Cardiac muscle cell (in vitro differentiated cells and primary cell): ENCODE measurements around the gene KRT84. TPM values are rescaled to one million over a fixed set of nuclear protein-coding genes. Genes with fewer than 3 reads are reported as not detected.
A peak's percentile ranks its signal among the peaks of the same experiment; 100 is the strongest.

Experiments used
- DNase-seq, 2 donors: peaks; one replicate each; pipeline versions ENCODE4 v3.0.0 to v3.0.0-alpha.2; 2010 to 2017; ENCODE audit warnings: low read depth in 1 of 2, low spot score in 1 of 2
- H3K27ac ChIP-seq: fragments of 200-600 bp; sonication (generic); 2 replicates; pipeline ENCODE4 v1.5.1; 2016
- H3K27me3 ChIP-seq: fragments of 200-600 bp; sonication (generic); 2 replicates; pipeline ENCODE4 v1.6.0; 2016; ENCODE audit warnings: control low read depth
- H3K36me3 ChIP-seq: fragments of 200-600 bp; sonication (generic); 2 replicates; pipeline ENCODE4 v1.5.1; 2016; ENCODE audit warnings: control low read depth
- H3K4me1 ChIP-seq: fragments of 200-600 bp; sonication (generic); 2 replicates; pipeline ENCODE4 v1.8.1; 2017; ENCODE audit warnings: low read depth, mild to moderate bottlenecking, mixed run types
- H3K4me3 ChIP-seq: fragments of 200-600 bp; sonication (generic); 2 replicates; pipeline ENCODE4 v1.5.1; 2016; ENCODE audit warnings: mild to moderate bottlenecking
- H3K9me3 ChIP-seq: fragments of 200-600 bp; sonication (generic); 2 replicates; pipeline ENCODE4 v1.5.1; 2017; ENCODE audit warnings: low read depth, mild to moderate bottlenecking, control low read depth
- polyA plus RNA-seq: library from polyadenylated mRNA; unstranded; fragments of >200 nt; fragmentation: Nextera tagmentation; extraction: Ambion mirVana; gene quantifications from 2 replicates; pipeline ENCODE4 v1.2.1, GENCODE V29; 2016
- total RNA-seq: library from RNA; depleted of rRNA; stranded (reverse); fragments of >200 nt; gene quantifications from 2 replicates; pipeline ENCODE4 v1.2.3, GENCODE V29; 2016
- TF ChIP-seq, protein P1 (sequence below): IDR thresholded peaks from 2 replicates; pipeline ENCODE4 v1.5.1; 2012; ENCODE audit warnings: low read depth, mild to moderate bottlenecking, low read length

The KRT84 gene
- total and polyA plus RNA-seq, 2 experiments from 2014 or later, result not detected

DNA sequence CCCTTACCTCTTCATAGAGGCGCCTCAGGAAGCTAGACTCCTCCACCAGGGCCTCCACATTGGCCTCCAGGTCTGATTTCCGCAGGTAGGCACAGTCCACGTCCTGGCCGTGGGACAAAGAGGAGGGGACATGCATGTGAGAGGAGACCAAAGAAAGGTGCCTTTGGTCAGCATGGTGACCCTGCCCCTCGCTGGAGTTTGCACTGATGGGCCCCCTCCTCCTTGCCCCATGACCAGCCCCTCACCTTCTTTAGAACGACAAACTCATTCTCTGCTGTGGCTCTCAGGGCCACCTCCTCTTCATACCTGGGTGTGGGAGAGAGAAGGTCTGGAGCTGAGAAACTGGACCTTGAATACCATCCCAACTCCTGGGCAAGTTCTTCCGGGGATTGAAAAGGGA, 21.4 kb downstream of the KRT84 start:
- TF ChIP-seq, protein P1, sequence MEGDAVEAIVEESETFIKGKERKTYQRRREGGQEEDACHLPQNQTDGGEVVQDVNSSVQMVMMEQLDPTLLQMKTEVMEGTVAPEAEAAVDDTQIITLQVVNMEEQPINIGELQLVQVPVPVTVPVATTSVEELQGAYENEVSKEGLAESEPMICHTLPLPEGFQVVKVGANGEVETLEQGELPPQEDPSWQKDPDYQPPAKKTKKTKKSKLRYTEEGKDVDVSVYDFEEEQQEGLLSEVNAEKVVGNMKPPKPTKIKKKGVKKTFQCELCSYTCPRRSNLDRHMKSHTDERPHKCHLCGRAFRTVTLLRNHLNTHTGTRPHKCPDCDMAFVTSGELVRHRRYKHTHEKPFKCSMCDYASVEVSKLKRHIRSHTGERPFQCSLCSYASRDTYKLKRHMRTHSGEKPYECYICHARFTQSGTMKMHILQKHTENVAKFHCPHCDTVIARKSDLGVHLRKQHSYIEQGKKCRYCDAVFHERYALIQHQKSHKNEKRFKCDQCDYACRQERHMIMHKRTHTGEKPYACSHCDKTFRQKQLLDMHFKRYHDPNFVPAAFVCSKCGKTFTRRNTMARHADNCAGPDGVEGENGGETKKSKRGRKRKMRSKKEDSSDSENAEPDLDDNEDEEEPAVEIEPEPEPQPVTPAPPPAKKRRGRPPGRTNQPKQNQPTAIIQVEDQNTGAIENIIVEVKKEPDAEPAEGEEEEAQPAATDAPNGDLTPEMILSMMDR, result no peak
- no peaks in the 10 kb centered on the region for H3K4me1 ChIP-seq
- DNase-seq, result no peak
- no peaks in the 10 kb centered on the region for H3K36me3 ChIP-seq
- H3K4me3 ChIP-seq, result no peak overlapping the region
- no peaks in the 10 kb centered on the region for H3K9me3 ChIP-seq
- H3K27ac ChIP-seq, result no peak overlapping the region
- peaks cover 55% of the 10 kb centered on the region for H3K27me3 ChIP-seq

DNA sequence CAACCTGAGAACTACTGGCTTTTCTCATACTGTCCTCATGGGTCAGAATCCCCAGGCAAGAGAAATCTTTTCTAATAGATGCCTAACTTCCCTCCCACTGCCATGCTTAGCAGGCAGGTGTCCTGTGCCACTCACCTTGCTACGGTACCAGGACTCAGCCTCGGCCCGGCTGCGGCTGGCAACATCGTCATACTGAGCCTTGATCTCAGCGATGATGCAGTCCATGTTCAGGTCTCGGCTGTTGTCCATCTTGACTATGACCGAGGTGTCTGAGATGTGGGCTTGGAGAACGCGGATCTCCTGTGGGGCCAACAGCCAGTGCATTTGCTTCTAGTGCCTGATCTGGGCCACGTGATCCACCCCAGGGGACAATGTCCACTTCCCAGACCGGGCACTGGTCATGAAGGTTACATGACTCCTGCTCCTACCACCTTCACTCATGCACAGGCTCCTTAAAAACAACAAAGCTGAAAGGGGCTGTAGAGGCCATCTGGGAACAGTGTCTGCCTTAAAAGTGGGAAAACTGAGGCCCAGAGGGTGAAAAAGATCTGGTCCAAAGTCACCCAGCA, 22.3 kb downstream of the KRT84 start:
- TF ChIP-seq, protein P1, result no peak
- H3K27ac ChIP-seq, result no peak overlapping the region
- H3K36me3 ChIP-seq, result no peaks in the 10 kb centered on the region
- H3K4me1 ChIP-seq, result no peaks in the 10 kb centered on the region
- H3K4me3 ChIP-seq, result no peak overlapping the region
- H3K27me3 ChIP-seq, result peaks cover 46% of the 10 kb centered on the region
- H3K9me3 ChIP-seq, result no peaks in the 10 kb centered on the region
- no peak for DNase-seq

GRCh38 chr12:52362118-52362726, 23.2 kb downstream of the KRT84 start:
- peaks cover 42% of the 10 kb centered on the region for H3K27me3 ChIP-seq
- TF ChIP-seq, protein P1, result peak; percentile 29
- H3K36me3 ChIP-seq, result no peaks in the 10 kb centered on the region
- no peaks in the 10 kb centered on the region for H3K4me1 ChIP-seq
- H3K27ac ChIP-seq, result no peak overlapping the region
- no peak for DNase-seq
- no peaks in the 10 kb centered on the region for H3K9me3 ChIP-seq
- H3K4me3 ChIP-seq, result no peak overlapping the region

GRCh38 chr12:52361553-52361952, 23.9 kb downstream of the KRT84 start:
- Histone ChIP-seq H3K36me3 (no peaks in the 10 kb centered on the region), H3K9me3 (no peaks in the 10 kb centered on the region), H3K4me3 (no peak overlapping the region), H3K4me1 (no peaks in the 10 kb centered on the region), H3K27me3 (peaks cover 40% of the 10 kb centered on the region), H3K27ac (no peak overlapping the region)
- TF ChIP-seq, protein P1, result no peak
- no peak for DNase-seq

DNA sequence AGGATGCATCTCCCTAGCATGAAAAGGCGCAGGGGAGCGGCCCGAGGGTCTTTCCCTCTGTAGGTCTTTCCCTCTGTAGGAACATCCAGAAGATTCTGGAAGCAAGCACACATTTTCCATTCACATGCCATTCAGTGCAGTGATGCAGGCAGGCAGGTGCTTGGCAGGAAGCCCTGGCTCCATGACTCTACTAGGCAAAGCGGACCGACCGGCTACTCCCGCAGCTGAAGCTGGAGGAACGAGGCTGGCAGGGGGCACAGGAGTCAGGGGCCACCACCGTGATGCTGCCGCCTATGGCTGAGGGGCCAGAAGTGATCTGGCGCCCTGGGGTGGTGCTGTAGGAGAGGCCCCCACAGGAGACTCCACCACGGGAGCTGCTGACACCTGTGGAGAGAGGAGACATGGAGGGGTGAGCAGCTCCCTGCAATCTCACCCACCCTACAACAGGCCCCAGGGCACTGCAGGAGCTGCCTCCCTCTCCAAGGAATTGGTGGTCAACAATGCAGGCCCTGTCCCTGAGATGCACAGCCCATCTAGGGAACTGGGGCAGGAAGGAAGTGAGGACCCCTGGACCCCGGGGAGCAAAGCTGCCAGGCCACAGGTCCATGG, 24.7 kb downstream of the KRT84 start:
- no peak overlapping the region for H3K4me3 ChIP-seq
- H3K27me3 ChIP-seq, result peaks cover 40% of the 10 kb centered on the region
- H3K27ac ChIP-seq, result no peak overlapping the region
- H3K36me3 ChIP-seq, result no peaks in the 10 kb centered on the region
- TF ChIP-seq, protein P1, result no peak
- no peaks in the 10 kb centered on the region for H3K9me3 ChIP-seq
- no peaks in the 10 kb centered on the region for H3K4me1 ChIP-seq
- DNase-seq, result no peak
